ENCODE measurements around the gene SCTR.

DNA sequence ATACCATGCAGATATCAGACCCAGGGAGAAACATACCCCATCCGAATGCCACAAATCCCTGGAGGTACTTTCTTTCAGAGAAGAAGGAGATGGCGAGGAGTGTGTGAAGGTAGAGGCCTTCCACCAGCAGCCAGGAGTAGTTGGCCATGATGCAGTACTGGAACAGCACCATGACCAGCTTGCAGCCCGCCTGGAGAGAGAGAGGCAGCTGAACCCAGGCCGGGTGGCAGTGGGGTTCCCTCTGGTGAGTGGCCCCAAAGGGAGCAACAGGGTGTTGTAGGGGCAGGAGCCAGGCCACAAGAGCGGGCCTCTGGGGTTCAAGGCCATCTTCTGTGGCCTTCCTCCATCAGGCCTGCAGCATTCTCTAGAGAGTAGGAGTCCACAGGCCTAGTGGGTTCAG is 62.5 kb downstream of the SCTR start:
- TF ChIP-seq POLR2A (IDR thresholded peaks at IDR 0.05; ENCODE audit: low read depth, low read length) (no peak), TAF1 (IDR thresholded peaks at IDR 0.05; ENCODE audit: low read depth, low read length) (no peak), POLR2AphosphoS5 (IDR thresholded peaks at IDR 0.05; ENCODE audit: low read depth, low read length) (no peak), SPI1 (IDR thresholded peaks at IDR 0.05; ENCODE audit: low read depth, low read length) (no peak), POU2F2 (IDR thresholded peaks at IDR 0.05; ENCODE audit: low read depth, low read length) (no peak), PAX5 (IDR thresholded peaks at IDR 0.05; ENCODE audit: insufficient read depth, low read length, severe bottlenecking) (no peak)
